ENCODE measurements around the gene PACS1. TPM values are rescaled to one million over a fixed set of nuclear protein-coding genes. Genes with fewer than 3 reads are reported as not detected.

The PACS1 gene
- total and polyA plus RNA-seq, 7 experiments from 2014 or later: 48.0 to 314 (median 210) TPM

DNA sequence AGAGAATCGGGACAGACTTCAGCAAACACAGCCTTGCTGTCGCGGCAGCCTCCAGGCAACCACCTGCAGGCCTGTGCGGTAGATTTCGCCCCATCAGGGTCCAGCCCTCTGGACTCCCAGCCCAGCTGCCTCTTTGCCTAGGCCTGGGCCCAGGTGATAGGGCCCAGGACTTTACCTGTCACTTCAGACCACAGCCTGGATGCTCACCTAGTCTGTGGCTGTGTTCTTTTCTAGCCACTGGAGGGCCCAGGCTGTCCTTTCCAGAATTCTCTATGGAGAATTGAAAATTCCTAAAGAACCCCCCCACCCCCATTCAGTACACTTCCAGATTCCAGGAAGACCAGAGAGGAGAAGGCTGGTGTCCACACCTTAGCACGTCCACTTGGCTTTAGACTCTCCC lies 167.8 kb downstream of the PACS1 start:
- Mint-ChIP-seq H3K36me3 (peaks cover 11 to 50% (median 17%) of the 10 kb centered on the region in 5 donors), H3K4me3 (no peak overlapping the region), H3K4me1 (peaks cover 0 to 14% (median 2%) of the 10 kb centered on the region in 7 donors), H3K27me3 (no peaks in the 10 kb centered on the region), H3K27ac (peak overlapping the region in 3 of 9 donors; percentile 14 to 68 (median 43)), H3K9me3 (peaks cover 0 to 6% (median 0%) of the 10 kb centered on the region in 11 donors)
- Histone ChIP-seq H3K27ac (ENCODE audit: low read depth, low read length) (no peak overlapping the region), H3K36me3 (ENCODE audit: control insufficient read depth in 2 of 3, insufficient read depth in 3 of 3, low read length in 3 of 3) (peaks cover 16 to 94% (median 56%) of the 10 kb centered on the region in 3 experiments), H3K9me3 (ENCODE audit: control insufficient read depth in 2 of 3, low read length in 3 of 3) (no peaks in the 10 kb centered on the region), H3K4me1 (ENCODE audit: control insufficient read depth in 2 of 2, insufficient read depth in 2 of 2, low read length in 2 of 2) (no peaks in the 10 kb centered on the region), H3K4me3 (ENCODE audit: low read length) (no peak overlapping the region), H3K27me3 (ENCODE audit: control insufficient read depth in 2 of 2, insufficient read depth in 2 of 2, low read length in 2 of 2) (no peaks in the 10 kb centered on the region)
- CTCF ChIA-PET: interaction anchor here (2.2 kb wide), 1 partner anchor 21 kb away, joined by 9 read pairs; no protein-coding TSS in a partner anchor
- POLR2A ChIA-PET: interaction anchor here (1.1 kb wide), 1 partner anchor 14 kb away, joined by 5 read pairs; no protein-coding TSS in a partner anchor
- ATAC-seq (no peak), DNase-seq (no peak)
- intact Hi-C loops (cut with micrococcal nuclease): no loop called here

DNA sequence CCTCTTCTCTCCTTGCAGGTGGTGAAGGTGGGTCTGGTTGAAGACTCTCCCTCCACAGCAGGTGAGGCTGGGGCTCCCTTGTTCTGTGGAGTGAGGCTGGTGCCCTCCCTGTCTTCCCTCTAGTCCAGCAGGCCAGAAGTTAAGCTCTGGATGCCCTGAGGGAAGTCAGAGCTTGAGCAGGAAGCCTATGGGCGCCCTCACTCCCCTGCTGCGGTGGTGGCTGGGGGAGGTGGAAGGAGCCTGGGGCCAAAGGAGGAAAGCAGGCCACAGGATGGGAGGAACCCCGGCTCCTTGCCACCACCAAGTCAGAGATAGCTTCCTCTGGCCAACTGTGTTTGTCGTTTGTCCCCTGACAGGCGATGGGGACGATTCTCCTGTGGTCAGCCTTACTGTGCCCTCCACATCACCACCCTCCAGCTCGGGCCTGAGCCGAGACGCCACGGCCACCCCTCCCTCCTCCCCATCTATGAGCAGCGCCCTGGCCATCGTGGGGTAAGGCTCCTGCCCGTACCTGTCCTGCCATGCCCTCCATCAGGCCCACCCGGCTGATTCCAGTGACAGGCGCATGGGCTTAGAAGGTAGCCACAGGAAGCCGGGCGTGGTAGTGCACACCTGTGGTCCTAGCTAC lies 168.8 kb downstream of the PACS1 start:
- Mint-ChIP-seq H3K9me3 (peaks cover 0 to 1% (median 0%) of the 10 kb centered on the region in 11 donors), H3K27ac (peak overlapping the region in 2 of 9 donors; percentile 28 to 52), H3K4me3 (no peak overlapping the region), H3K36me3 (peaks cover 12 to 43% (median 16%) of the 10 kb centered on the region in 5 donors), H3K4me1 (peaks cover 0 to 14% (median 5%) of the 10 kb centered on the region in 7 donors), H3K27me3 (no peaks in the 10 kb centered on the region)
- no peak for DNase-seq
- POLR2A ChIA-PET: interaction anchor here (1.1 kb wide), 1 partner anchor 12 kb away, joined by 5 read pairs; no protein-coding TSS in a partner anchor
- Histone ChIP-seq H3K4me1 (ENCODE audit: control insufficient read depth in 2 of 2, insufficient read depth in 2 of 2, low read length in 2 of 2) (no peaks in the 10 kb centered on the region), H3K27me3 (ENCODE audit: control insufficient read depth in 2 of 2, insufficient read depth in 2 of 2, low read length in 2 of 2) (no peaks in the 10 kb centered on the region), H3K9me3 (ENCODE audit: control insufficient read depth in 2 of 3, low read length in 3 of 3) (no peaks in the 10 kb centered on the region), H3K36me3 (ENCODE audit: control insufficient read depth in 2 of 3, insufficient read depth in 3 of 3, low read length in 3 of 3) (peaks cover 11 to 94% (median 49%) of the 10 kb centered on the region in 3 experiments), H3K27ac (ENCODE audit: low read depth, low read length) (no peak overlapping the region), H3K4me3 (ENCODE audit: low read length) (no peak overlapping the region)
- no peak for ATAC-seq
- intact Hi-C loops (cut with micrococcal nuclease): no loop called here
- CTCF ChIA-PET: interaction anchor here (0.6 to 2.2 kb wide), 2 partner anchors 20 to 361 kb away, joined by 4 to 9 read pairs; no protein-coding TSS in a partner anchor

DNA sequence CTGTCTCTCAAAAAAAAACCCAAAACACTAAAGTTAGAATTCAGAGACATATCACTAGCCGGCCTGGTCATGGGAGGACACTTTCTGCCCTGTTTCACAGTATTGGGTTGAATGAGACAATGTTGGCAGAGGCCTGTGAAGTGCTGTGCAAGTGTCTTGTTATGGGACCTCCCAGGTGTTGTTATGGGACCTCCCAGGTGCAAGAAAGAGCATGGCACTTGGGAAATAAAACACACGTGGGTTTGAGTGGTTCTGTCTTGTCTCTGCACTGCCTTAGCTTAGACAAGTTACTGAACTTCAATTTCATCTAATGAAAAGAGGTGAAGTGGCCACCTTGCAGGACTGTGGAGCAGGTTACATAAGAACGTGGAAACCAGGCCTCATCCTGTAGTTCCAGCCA lies 169.4 kb downstream of the PACS1 start:
- Histone ChIP-seq H3K4me1 (ENCODE audit: control insufficient read depth in 2 of 2, insufficient read depth in 2 of 2, low read length in 2 of 2) (no peaks in the 10 kb centered on the region), H3K27ac (ENCODE audit: low read depth, low read length) (no peak overlapping the region), H3K4me3 (ENCODE audit: low read length) (no peak overlapping the region), H3K27me3 (ENCODE audit: control insufficient read depth in 2 of 2, insufficient read depth in 2 of 2, low read length in 2 of 2) (no peaks in the 10 kb centered on the region), H3K36me3 (ENCODE audit: control insufficient read depth in 2 of 3, insufficient read depth in 3 of 3, low read length in 3 of 3) (peaks cover 11 to 94% (median 44%) of the 10 kb centered on the region in 3 experiments), H3K9me3 (ENCODE audit: control insufficient read depth in 2 of 3, low read length in 3 of 3) (no peaks in the 10 kb centered on the region)
- Mint-ChIP-seq H3K4me3 (no peak overlapping the region), H3K36me3 (peaks cover 12 to 41% (median 15%) of the 10 kb centered on the region in 5 donors), H3K27me3 (no peaks in the 10 kb centered on the region), H3K27ac (peak overlapping the region in 4 of 9 donors; percentile 14 to 38 (median 24)), H3K9me3 (no peaks in the 10 kb centered on the region), H3K4me1 (peaks cover 0 to 14% (median 5%) of the 10 kb centered on the region in 7 donors)
- ATAC-seq (no peak), DNase-seq (no peak)
- ChIA-PET CTCF (interaction anchor here (2.2 kb wide), 1 partner anchor 20 kb away, joined by 9 read pairs; no protein-coding TSS in a partner anchor), POLR2A (no interaction called here)
- intact Hi-C loops (cut with micrococcal nuclease): no loop called here

DNA sequence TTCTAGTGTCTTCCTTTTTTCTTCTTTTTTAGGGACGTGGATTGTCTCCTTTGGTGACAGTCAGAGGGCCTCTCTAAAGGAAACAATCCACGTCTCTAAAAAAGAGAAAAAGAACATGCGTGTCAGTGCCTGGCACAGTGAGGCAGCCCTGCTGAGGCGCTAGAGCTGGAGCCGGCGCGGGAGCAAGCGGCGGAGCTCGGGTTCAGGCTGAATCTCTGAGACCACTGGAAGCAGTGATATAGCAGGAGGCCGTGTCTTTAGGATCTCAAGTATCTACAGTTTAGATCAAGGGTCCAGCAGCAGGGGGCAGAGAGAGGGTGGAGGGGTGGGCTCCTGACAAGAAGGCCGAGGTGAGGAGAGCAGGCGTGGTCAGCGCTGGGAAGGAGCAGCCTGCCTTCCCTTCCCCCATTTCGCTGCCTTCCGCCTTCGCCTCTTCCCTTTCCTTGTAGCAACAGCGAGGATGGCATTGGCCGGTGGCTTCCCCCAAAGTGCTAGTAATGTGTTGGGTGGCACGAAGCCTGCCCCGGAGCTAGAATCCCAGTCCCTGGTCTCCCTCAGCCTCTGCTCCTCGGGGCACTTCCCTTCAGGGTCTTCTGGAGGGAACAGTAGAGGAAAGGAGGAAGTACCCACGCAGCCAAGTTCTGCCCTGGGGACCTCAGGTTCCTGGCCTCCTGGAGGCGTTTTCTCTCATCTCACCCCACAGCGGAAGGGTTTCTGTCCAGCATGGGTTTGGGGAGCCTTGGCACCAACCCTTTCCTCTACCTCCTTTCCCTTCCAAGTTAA lies 170.1 kb downstream of the PACS1 start:
- Mint-ChIP-seq H3K4me1 (peaks cover 0 to 14% (median 5%) of the 10 kb centered on the region in 7 donors), H3K36me3 (peaks cover 7 to 39% (median 14%) of the 10 kb centered on the region in 5 donors), H3K9me3 (no peaks in the 10 kb centered on the region), H3K27ac (peak overlapping the region in 7 of 9 donors; percentile 14 to 83 (median 62)), H3K4me3 (peak overlapping the region in 1 of 10 donors; percentile 40), H3K27me3 (no peaks in the 10 kb centered on the region)
- intact Hi-C loops (cut with micrococcal nuclease): no loop called here
- ChIA-PET POLR2A (no interaction called here), CTCF (interaction anchor here (1.2 kb wide), 1 partner anchor 19 kb away, joined by 3 read pairs; no protein-coding TSS in a partner anchor)
- no peaks in the 10 kb centered on the region for H3K27me3 ChIP-seq (ENCODE audit: control insufficient read depth in 2 of 2, insufficient read depth in 2 of 2, low read length in 2 of 2)
- DNase-seq (no peak), ATAC-seq (no peak)
- H3K4me1 ChIP-seq (ENCODE audit: control insufficient read depth in 2 of 2, insufficient read depth in 2 of 2, low read length in 2 of 2): no peaks in the 10 kb centered on the region
- H3K27ac ChIP-seq (ENCODE audit: low read depth, low read length): no peak overlapping the region
- peaks cover 11 to 94% (median 41%) of the 10 kb centered on the region in 3 experiments for H3K36me3 ChIP-seq (ENCODE audit: control insufficient read depth in 2 of 3, insufficient read depth in 3 of 3, low read length in 3 of 3)
- H3K9me3 ChIP-seq (ENCODE audit: control insufficient read depth in 2 of 3, low read length in 3 of 3): no peaks in the 10 kb centered on the region
- no peak overlapping the region for H3K4me3 ChIP-seq (ENCODE audit: low read length)

DNA sequence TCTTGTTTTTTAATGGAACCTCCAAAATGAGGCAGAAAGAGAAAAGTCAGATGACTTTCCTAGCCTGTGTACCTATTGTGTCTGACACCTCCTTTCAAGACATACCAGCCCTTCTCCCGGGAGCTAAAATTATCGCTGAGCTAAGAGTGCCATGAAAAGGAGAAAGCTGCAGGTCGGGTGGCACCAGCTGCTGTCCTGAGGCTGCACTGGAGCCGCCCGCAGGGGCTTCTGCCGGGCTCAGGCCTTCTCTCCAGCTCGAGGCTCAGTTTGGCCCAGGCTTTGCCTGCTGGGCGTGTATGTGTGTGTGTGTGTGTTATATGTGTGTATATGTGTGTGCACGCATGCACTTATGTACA lies 170.7 kb downstream of the PACS1 start:
- Mint-ChIP-seq H3K9me3 (no peaks in the 10 kb centered on the region), H3K4me1 (peaks cover 0 to 14% (median 5%) of the 10 kb centered on the region in 7 donors), H3K27me3 (no peaks in the 10 kb centered on the region), H3K4me3 (peak overlapping the region in 1 of 10 donors; percentile 40), H3K36me3 (peaks cover 2 to 34% (median 10%) of the 10 kb centered on the region in 5 donors), H3K27ac (peak overlapping the region in 6 of 9 donors; percentile 55 to 83 (median 68))
- intact Hi-C loops (cut with micrococcal nuclease): no loop called here
- Histone ChIP-seq H3K36me3 (ENCODE audit: control insufficient read depth in 2 of 3, insufficient read depth in 3 of 3, low read length in 3 of 3) (peaks cover 11 to 89% (median 36%) of the 10 kb centered on the region in 3 experiments), H3K4me3 (ENCODE audit: low read length) (no peak overlapping the region), H3K9me3 (ENCODE audit: control insufficient read depth in 2 of 3, low read length in 3 of 3) (no peaks in the 10 kb centered on the region), H3K27ac (ENCODE audit: low read depth, low read length) (peak overlapping the region; percentile 35), H3K4me1 (ENCODE audit: control insufficient read depth in 2 of 2, insufficient read depth in 2 of 2, low read length in 2 of 2) (no peaks in the 10 kb centered on the region), H3K27me3 (ENCODE audit: control insufficient read depth in 2 of 2, insufficient read depth in 2 of 2, low read length in 2 of 2) (no peaks in the 10 kb centered on the region)
- POLR2A ChIA-PET: interaction anchor here (0.9 to 1.3 kb wide), 2 partner anchors 15 to 20 kb away, joined by 3 to 4 read pairs; no protein-coding TSS in a partner anchor
- ATAC-seq: no peak
- CTCF ChIA-PET: interaction anchor here (1.2 kb wide), 1 partner anchor 18 kb away, joined by 3 read pairs; no protein-coding TSS in a partner anchor
- DNase-seq: no peak

DNA sequence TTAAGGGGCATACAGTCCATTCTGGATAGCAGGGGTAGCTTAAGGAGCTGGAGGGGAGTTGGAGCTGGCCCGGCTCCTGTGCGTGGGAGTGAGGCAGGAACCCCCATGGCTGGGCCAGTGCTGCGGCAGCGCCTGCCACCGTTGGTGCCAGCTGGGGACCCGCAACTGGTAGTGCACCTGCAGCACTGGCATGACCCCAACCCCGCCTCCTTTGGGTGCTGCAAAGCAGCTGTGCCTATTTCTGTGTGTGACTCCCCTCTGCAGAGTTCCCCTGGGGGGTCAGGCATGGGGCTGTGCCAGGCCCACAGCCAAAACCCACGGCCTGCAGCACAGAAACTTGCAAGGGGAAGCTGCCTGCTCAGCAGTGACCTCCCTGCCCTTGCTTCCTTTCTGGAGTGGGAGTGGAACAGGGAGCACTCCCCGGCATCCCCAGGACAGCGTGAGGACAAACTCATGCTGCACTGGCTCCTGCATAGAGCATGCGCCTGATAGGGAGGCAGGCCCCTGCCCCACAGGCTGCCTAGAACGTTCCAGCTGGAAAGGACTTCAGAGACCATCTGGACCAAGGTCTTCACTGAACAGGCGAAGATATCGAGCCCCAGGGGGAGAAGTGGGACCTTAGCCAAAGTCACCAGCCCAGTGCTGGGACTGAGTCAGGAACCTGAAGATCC lies 172.2 kb downstream of the PACS1 start:
- Mint-ChIP-seq H3K36me3 (peaks cover 0 to 31% (median 8%) of the 10 kb centered on the region in 5 donors), H3K4me3 (peak overlapping the region in 1 of 10 donors; percentile 31), H3K9me3 (peaks cover 0 to 1% (median 0%) of the 10 kb centered on the region in 11 donors), H3K4me1 (peaks cover 0 to 18% (median 5%) of the 10 kb centered on the region in 7 donors), H3K27me3 (no peaks in the 10 kb centered on the region), H3K27ac (peak overlapping the region in 6 of 9 donors; percentile 48 to 78 (median 64))
- Histone ChIP-seq H3K4me1 (ENCODE audit: control insufficient read depth in 2 of 2, insufficient read depth in 2 of 2, low read length in 2 of 2) (no peaks in the 10 kb centered on the region), H3K4me3 (ENCODE audit: low read length) (no peak overlapping the region), H3K36me3 (ENCODE audit: control insufficient read depth in 2 of 3, insufficient read depth in 3 of 3, low read length in 3 of 3) (peaks cover 11 to 93% (median 36%) of the 10 kb centered on the region in 3 experiments), H3K9me3 (ENCODE audit: control insufficient read depth in 2 of 3, low read length in 3 of 3) (no peaks in the 10 kb centered on the region), H3K27me3 (ENCODE audit: control insufficient read depth in 2 of 2, insufficient read depth in 2 of 2, low read length in 2 of 2) (no peaks in the 10 kb centered on the region), H3K27ac (ENCODE audit: low read depth, low read length) (peak overlapping the region; percentile 41)
- intact Hi-C loops (cut with micrococcal nuclease): no loop called here
- ATAC-seq: no peak
- CTCF ChIA-PET: interaction anchor here (0.6 kb wide), 1 partner anchor 1125 kb away, joined by 3 read pairs; the partner anchor contains the start of gene ZNHIT2
- POLR2A ChIA-PET: interaction anchor here (1.3 kb wide), 1 partner anchor 17 kb away, joined by 3 read pairs; no protein-coding TSS in a partner anchor
- no peak for DNase-seq

All from naive thymus-derived CD4-positive, alpha-beta T cell (primary cell).